HG03135 (cell line): ENCODE measurements around the gene PGM2L1.
"Not testable (repeated sequence)": the region's sequence is repeated elsewhere in the genome, so short reads cannot be mapped to it uniquely, and the experiment has no call there.

Experiments used
- ATAC-seq: cut with Tn5 transposase; IDR thresholded peaks from one replicate; pipeline ENCODE4 v1.9.1; 2021; ENCODE audit warnings: mild to moderate bottlenecking, moderate library complexity; ENCODE audit not compliant: unreplicated experiment

Gene PGM2L1

GRCh38 chr11:74341921-74342320, 56.3 kb downstream of the PGM2L1 start:
- ATAC-seq: no peak

- no peak for ATAC-seq
These were observed 58.6 kb downstream of the PGM2L1 start for GRCh38 chr11:74339619-74340018.

- ATAC-seq: no peak
These were observed 59.3 kb downstream of the PGM2L1 start for GRCh38 chr11:74338963-74339362.

- ATAC-seq: no peak
These were observed 65.0 kb downstream of the PGM2L1 start for GRCh38 chr11:74333193-74333592.

GRCh38 chr11:74332291-74332690, 65.9 kb downstream of the PGM2L1 start:
- no peak for ATAC-seq

- not testable (repeated sequence) for ATAC-seq
These were observed 67.2 kb downstream of the PGM2L1 start for GRCh38 chr11:74331000-74331399.

GRCh38 chr11:74330075-74330858, 68.0 kb downstream of the PGM2L1 start:
- no peak for ATAC-seq

GRCh38 chr11:74327076-74327475, 71.2 kb downstream of the PGM2L1 start:
- ATAC-seq: no peak

GRCh38 chr11:74326665-74327064, 71.6 kb downstream of the PGM2L1 start:
- ATAC-seq: no peak

- no peak for ATAC-seq
These were observed 72.3 kb downstream of the PGM2L1 start for GRCh38 chr11:74325649-74326645.

GRCh38 chr11:74322667-74323066, 75.6 kb downstream of the PGM2L1 start:
- no peak for ATAC-seq

- no peak for ATAC-seq
These were observed 76.6 kb downstream of the PGM2L1 start for GRCh38 chr11:74321487-74322188.

GRCh38 chr11:74320538-74320937, 77.7 kb downstream of the PGM2L1 start:
- ATAC-seq: no peak

GRCh38 chr11:74319139-74319816, 79.0 kb downstream of the PGM2L1 start:
- ATAC-seq: no peak

- ATAC-seq: no peak
These were observed 79.8 kb downstream of the PGM2L1 start for GRCh38 chr11:74318241-74318932.

- no peak for ATAC-seq
These were observed 81.3 kb downstream of the PGM2L1 start for GRCh38 chr11:74316772-74317505.

GRCh38 chr11:74312326-74312725, 85.9 kb downstream of the PGM2L1 start:
- no peak for ATAC-seq

GRCh38 chr11:74311352-74311926, 86.8 kb downstream of the PGM2L1 start, which contains the start of gene P4HA3:
P4HA3 (minus strand) TSS chr11:74311640; CDS start chr11:74311611, 29 bp downstream.
- ATAC-seq: no peak

GRCh38 chr11:74310857-74311256, 87.4 kb downstream of the PGM2L1 start:
- ATAC-seq: no peak
